H1 (cell line): ENCODE results near the gene FERMT1. TPM values are rescaled to one million over a fixed set of nuclear protein-coding genes. Genes with fewer than 3 reads are reported as not detected.

Experiments
- KDM5A ChIP-seq: fragments of 200-600 bp; IDR thresholded peaks from 2 replicates; pipeline ENCODE4 v1.7.1; 2012; ENCODE audit warnings: mild to moderate bottlenecking, low read length, inconsistent platforms, mixed read lengths
- SRF ChIP-seq: IDR thresholded peaks from 2 replicates; pipeline ENCODE4 v1.6.1; 2011; ENCODE audit warnings: mild to moderate bottlenecking, low read depth, low read length, moderate library complexity
- polyA plus RNA-seq, 7 experiments: library from polyadenylated mRNA; depleted of rRNA in 3 of 7; stranded (reverse) in 5 of 7; unstranded in 2 of 7; fragments of >200 nt in 5 of 7; fragments of 200-250 nt in 2 of 7; gene quantifications; 1 replicate in 5 of 7; 2 replicates in 1 of 7; 4 replicates in 1 of 7; pipeline versions ENCODE4 v1.2.1 to v1.2.3, GENCODE V29; 2011 to 2013; ENCODE audit warnings: missing spikeins in 2 of 7, mixed read lengths in 2 of 7
- total RNA-seq: library from RNA; stranded (reverse); fragmentation: NEBNext Ultra II Directional; extraction: Animal tissue kit (Norgen Biotek cat#: 25700); gene quantifications from 2 replicates; pipeline ENCODE4 v1.2.1, GENCODE V29; 2021

The FERMT1 gene
- total and polyA plus RNA-seq, 2 of the 8 experiments (the other 6 are each of a cell fraction or from before 2014, with no cell fraction given), result 4.2 to 17.8 TPM

GRCh38 chr20:6040958-6041807, 81.6 kb downstream of the FERMT1 start (continued):
- TF ChIP-seq SRF (no peak), KDM5A (no peak)
